Islet precursor cell (in vitro differentiated cells): ENCODE results near the gene TYROBP.
"Not testable (repeated sequence)": the region's sequence is repeated elsewhere in the genome, so short reads cannot be mapped to it uniquely, and the experiment has no call there.

Experiments
- DNase-seq: peaks from one replicate; pipeline ENCODE4 v3.0.0-alpha.2; 2018

TYROBP gene

GRCh38 chr19:35931161-35931873 is 23.2 kb upstream of the TYROBP start:
- peak; percentile 100 for DNase-seq

GRCh38 chr19:35929876-35930275 is 21.8 kb upstream of the TYROBP start:
- DNase-seq, result no peak

- no peak for DNase-seq
These were observed 20.4 kb upstream of the TYROBP start for GRCh38 chr19:35928507-35928906.

- DNase-seq, result no peak
These were observed 17.4 kb upstream of the TYROBP start for GRCh38 chr19:35925501-35925900.

- DNase-seq, result no peak
These were observed 12.9 kb upstream of the TYROBP start for GRCh38 chr19:35921012-35921411.

- no peak for DNase-seq
These were observed 11.2 kb upstream of the TYROBP start for GRCh38 chr19:35919306-35919705.

- DNase-seq, result no peak
These were observed 7.3 kb upstream of the TYROBP start for GRCh38 chr19:35915443-35915842.

- DNase-seq, result no peak
These were observed 5.5 kb upstream of the TYROBP start for GRCh38 chr19:35913589-35913988.

GRCh38 chr19:35911790-35912189 is 3.7 kb upstream of the TYROBP start:
- no peak for DNase-seq

- DNase-seq, result no peak
These were observed 3.1 kb upstream of the TYROBP start for GRCh38 chr19:35911173-35911572.

GRCh38 chr19:35910355-35910754 is 2.3 kb upstream of the TYROBP start:
- not testable (repeated sequence) for DNase-seq

GRCh38 chr19:35909684-35910035 is 1.6 kb upstream of the TYROBP start:
- no peak for DNase-seq

- DNase-seq, result no peak
These were observed 1.0 kb upstream of the TYROBP start for GRCh38 chr19:35908973-35909683.

- DNase-seq, result no peak
These were observed 734 bp downstream of the TYROBP start for GRCh38 chr19:35907377-35907745.

- DNase-seq, result no peak
These were observed 2.8 kb downstream of the TYROBP start for GRCh38 chr19:35905178-35905727.

GRCh38 chr19:35904311-35905068 is 3.6 kb downstream of the TYROBP start:
- no peak for DNase-seq

- peak; percentile 90 for DNase-seq
These were observed 4.4 kb downstream of the TYROBP start for GRCh38 chr19:35903550-35904179.

- DNase-seq, result no peak
These were observed 5.1 kb downstream of the TYROBP start for GRCh38 chr19:35902870-35903475.

GRCh38 chr19:35901854-35902661 is 6.0 kb downstream of the TYROBP start, which contains the start of gene HCST:
HCST (plus strand) TSS chr19:35902529; CDS start chr19:35902594, 65 bp downstream.
- DNase-seq, result no peak

GRCh38 chr19:35901055-35901644 is 6.9 kb downstream of the TYROBP start:
- DNase-seq, result no peak

GRCh38 chr19:35899547-35900214 is 8.4 kb downstream of the TYROBP start:
- peak; percentile 75 for DNase-seq
